MM.1S (cell line): Measurements from ENCODE around the gene CHTF8.
A peak's percentile ranks its signal among the peaks of the same experiment; 100 is the strongest.
"Not testable (repeated sequence)": the region's sequence is repeated elsewhere in the genome, so short reads cannot be mapped to it uniquely, and the experiment has no call there.

ENCODE experiments used
- DNase-seq: peaks from one replicate; pipeline ENCODE4 v3.0.0-alpha.2; 2015
- H2AFZ ChIP-seq: fragments of 300-600 bp; sonication (generic); 2 replicates; pipeline ENCODE4 v1.6.0; 2016; ENCODE audit warnings: antibody characterized with exemption, low read length
- H3F3A ChIP-seq: fragments of 300-600 bp; sonication (generic); 2 replicates; pipeline ENCODE4 v1.6.1; 2016; ENCODE audit warnings: mild to moderate bottlenecking, antibody characterized with exemption, low read length, moderate library complexity, mixed read lengths; ENCODE audit not compliant: insufficient read depth
- H3K27ac ChIP-seq: fragments of 300-600 bp; sonication (generic); 2 replicates; pipeline ENCODE4 v1.5.1; 2016; ENCODE audit warnings: mild to moderate bottlenecking, low read length
- H3K27me3 ChIP-seq: fragments of 300-600 bp; sonication (generic); replicated peaks from 2 replicates; pipeline ENCODE4 v1.6.0; 2016; ENCODE audit warnings: low read length; ENCODE audit not compliant: insufficient read depth
- H3K36me3 ChIP-seq: fragments of 300-600 bp; sonication (generic); replicated peaks from 2 replicates; pipeline ENCODE4 v1.6.1; 2016; ENCODE audit warnings: mild to moderate bottlenecking, low read length, mixed read lengths; ENCODE audit not compliant: insufficient read depth
- H3K4me1 ChIP-seq: fragments of 300-600 bp; sonication (generic); 2 replicates; pipeline ENCODE4 v1.6.1; 2016; ENCODE audit warnings: low read length, mixed read lengths
- H3K4me2 ChIP-seq: fragments of 300-600 bp; sonication (generic); 2 replicates; pipeline ENCODE4 v1.6.0; 2016; ENCODE audit warnings: low read depth, low read length
- H3K4me3 ChIP-seq: fragments of 300-600 bp; sonication (generic); 2 replicates; pipeline ENCODE4 v1.5.1; 2016; ENCODE audit warnings: low read length, mixed read lengths
- H3K79me2 ChIP-seq: fragments of 300-600 bp; sonication (generic); 2 replicates; pipeline ENCODE4 v1.6.1; 2016; ENCODE audit warnings: mixed run types, low read length, mixed read lengths
- H3K9ac ChIP-seq: fragments of 300-600 bp; sonication (generic); 2 replicates; pipeline ENCODE4 v1.6.1; 2016; ENCODE audit warnings: low read length, mixed read lengths
- H3K9me2 ChIP-seq: fragments of 300-600 bp; sonication (generic); replicated peaks from 2 replicates; pipeline ENCODE4 v1.6.1; 2016; ENCODE audit warnings: mild to moderate bottlenecking, low read length, mixed read lengths; ENCODE audit not compliant: insufficient read depth
- H3K9me3 ChIP-seq: fragments of 300-600 bp; sonication (generic); replicated peaks from 2 replicates; pipeline ENCODE4 v1.6.1; 2016; ENCODE audit warnings: mild to moderate bottlenecking, low read length, mixed read lengths; ENCODE audit not compliant: insufficient read depth
- H4K20me1 ChIP-seq: fragments of 300-600 bp; sonication (generic); 2 replicates; pipeline ENCODE4 v1.6.1; 2016; ENCODE audit warnings: mild to moderate bottlenecking, low read length, moderate library complexity, mixed read lengths; ENCODE audit not compliant: insufficient read depth
- CTCF ChIP-seq: fragments of 300-600 bp; sonication (generic); IDR thresholded peaks from 2 replicates; pipeline ENCODE4 v1.5.1; 2016; ENCODE audit warnings: antibody characterized with exemption, low read length, mixed read lengths
- EZH2 ChIP-seq: fragments of 300-600 bp; sonication (generic); optimal IDR thresholded peaks from 2 replicates; pipeline ENCODE3; 2017; ENCODE audit warnings: low read depth, mild to moderate bottlenecking, antibody characterized with exemption, low read length, mixed read lengths
- EZH2phosphoT487 ChIP-seq: fragments of 300-600 bp; sonication (generic); IDR thresholded peaks from 2 replicates; pipeline ENCODE4 v1.6.1; 2018; ENCODE audit warnings: antibody characterized with exemption, low read length

Gene CHTF8

GRCh38 chr16:69141014-69141413 lies 8.6 kb upstream of the CHTF8 start:
- Histone ChIP-seq H3K36me3 (peaks cover 24% of the 10 kb centered on the region; the same call in 1 of the 2 replicates), H3K4me3 (no peak overlapping the region), H3K9me3 (no peaks in the 10 kb centered on the region), H2AFZ (no peak overlapping the region), H3F3A (no peaks in the 10 kb centered on the region), H3K27ac (no peak overlapping the region), H3K9ac (no peak overlapping the region), H3K79me2 (peaks cover 62% of the 10 kb centered on the region), H3K27me3 (no peaks in the 10 kb centered on the region), H3K4me1 (no peaks in the 10 kb centered on the region), H4K20me1 (no peaks in the 10 kb centered on the region), H3K4me2 (no peak overlapping the region), H3K9me2 (no peaks in the 10 kb centered on the region)
- no peak for DNase-seq
- TF ChIP-seq CTCF = no peak

GRCh38 chr16:69139464-69139863 lies 7.1 kb upstream of the CHTF8 start:
- H3K9me2 ChIP-seq, H3K9me3 ChIP-seq, H3K27ac ChIP-seq, H3K9ac ChIP-seq, H3K4me3 ChIP-seq, H4K20me1 ChIP-seq, H3K4me1 ChIP-seq, H3K27me3 ChIP-seq, H3K4me2 ChIP-seq, DNase-seq, H3F3A ChIP-seq, H2AFZ ChIP-seq: not testable (repeated sequence)
- peaks cover 71% of the 10 kb centered on the region for H3K79me2 ChIP-seq
- H3K36me3 ChIP-seq = peaks cover 23% of the 10 kb centered on the region; the same call in 1 of the 2 replicates

- H3K9me2 ChIP-seq = no peaks in the 10 kb centered on the region
- H3K4me2 ChIP-seq = no peak overlapping the region
- DNase-seq = no peak
- no peak overlapping the region for H3K27ac ChIP-seq
- peaks cover 80% of the 10 kb centered on the region for H3K79me2 ChIP-seq
- H2AFZ ChIP-seq = no peak overlapping the region
- H3K9me3 ChIP-seq = no peaks in the 10 kb centered on the region
- H3F3A ChIP-seq = no peaks in the 10 kb centered on the region
- TF ChIP-seq EZH2phosphoT487 = no peak
- TF ChIP-seq CTCF = no peak
- no peak for TF ChIP-seq EZH2
- no peak overlapping the region for H3K4me3 ChIP-seq
- H3K36me3 ChIP-seq = peaks cover 26% of the 10 kb centered on the region; the same call in 1 of the 2 replicates
- no peak overlapping the region for H3K9ac ChIP-seq
- H3K4me1 ChIP-seq = peaks cover 8% of the 10 kb centered on the region; the same call in 1 of the 2 replicates
- no peaks in the 10 kb centered on the region for H3K27me3 ChIP-seq
- H4K20me1 ChIP-seq = no peaks in the 10 kb centered on the region
These were observed 6.2 kb upstream of the CHTF8 start for GRCh38 chr16:69138608-69139007.

- DNase-seq = no peak
- no peaks in the 10 kb centered on the region for H3K9me3 ChIP-seq
- peak overlapping the region; percentile 81 for H3K4me2 ChIP-seq
- peaks cover 9% of the 10 kb centered on the region; the same call in 1 of the 2 replicates for H3K4me1 ChIP-seq
- H3K27ac ChIP-seq = no peak overlapping the region; the same call in 1 of the 2 replicates
- peaks cover 94% of the 10 kb centered on the region for H3K79me2 ChIP-seq
- H4K20me1 ChIP-seq = no peaks in the 10 kb centered on the region
- no peak for TF ChIP-seq CTCF
- TF ChIP-seq EZH2phosphoT487 = no peak
- no peak for TF ChIP-seq EZH2
- H3K9ac ChIP-seq = peak overlapping the region; percentile 90; the same call in 1 of the 2 replicates
- H2AFZ ChIP-seq = 0 out of 2 replicates have a peak overlapping the region, but pooled peaks have one; percentile 88
- H3K27me3 ChIP-seq = no peaks in the 10 kb centered on the region
- no peaks in the 10 kb centered on the region for H3K9me2 ChIP-seq
- H3K36me3 ChIP-seq = peaks cover 13% of the 10 kb centered on the region; the same call in 1 of the 2 replicates
- no peaks in the 10 kb centered on the region for H3F3A ChIP-seq
- H3K4me3 ChIP-seq = peak overlapping the region; percentile 94
These were observed 1.1 kb upstream of the CHTF8 start for GRCh38 chr16:69133373-69133954.
